Liver (tissue), 9 donors: ENCODE data around the gene HOXA4. TPM values are rescaled to one million over a fixed set of nuclear protein-coding genes. Genes with fewer than 3 reads are reported as not detected.

Experiments
- DNase-seq: peaks from one replicate; pipeline ENCODE4 v3.0.0-alpha.2; 2017; ENCODE audit warnings: low spot score
- H3K27ac ChIP-seq, 2 donors: one replicate each; pipeline ENCODE4 v1.7.0; 2013; ENCODE audit warnings: inconsistent platforms in 2 of 2, low read length in 2 of 2, control low read depth in 1 of 2, low read depth in 1 of 2, mild to moderate bottlenecking in 1 of 2
- H3K27me3 ChIP-seq, 4 donors: one replicate each; pipeline versions ENCODE4 v1.6.1 to v1.7.0; 2013; ENCODE audit warnings: low read length in 3 of 4, inconsistent platforms in 1 of 4, mild to moderate bottlenecking in 1 of 4, moderate library complexity in 1 of 4; ENCODE audit not compliant: control insufficient read depth in 4 of 4, insufficient read depth in 4 of 4
- H3K36me3 ChIP-seq, 4 donors: one replicate each; pipeline versions ENCODE4 v1.6.1 to v1.7.0; 2013; ENCODE audit warnings: low read length in 3 of 4, mild to moderate bottlenecking in 3 of 4, low read depth in 1 of 4, moderate library complexity in 1 of 4; ENCODE audit not compliant: control insufficient read depth in 4 of 4, insufficient read depth in 3 of 4
- H3K4me1 ChIP-seq, 4 donors: one replicate each; pipeline versions ENCODE4 v1.6.1 to v1.7.0; 2013; ENCODE audit warnings: low read length in 3 of 4, mild to moderate bottlenecking in 3 of 4, moderate library complexity in 1 of 4; ENCODE audit not compliant: control insufficient read depth in 4 of 4, insufficient read depth in 4 of 4
- H3K4me3 ChIP-seq, 3 donors: one replicate each; pipeline versions ENCODE4 v1.6.1 to v1.7.0; 2013; ENCODE audit warnings: low read length in 3 of 3, control low read depth in 1 of 3, low read depth in 1 of 3, mild to moderate bottlenecking in 1 of 3
- H3K9ac ChIP-seq, 2 donors: one replicate each; pipeline ENCODE4 v1.7.0; 2013; ENCODE audit warnings: low read length in 2 of 2, mild to moderate bottlenecking in 2 of 2, moderate library complexity in 2 of 2, control low read depth in 1 of 2, low read depth in 1 of 2
- H3K9me3 ChIP-seq, 4 donors: one replicate each; pipeline versions ENCODE4 v1.6.1 to v1.7.0; 2013; ENCODE audit warnings: low read length in 3 of 4; ENCODE audit not compliant: control insufficient read depth in 4 of 4
- EGR1 ChIP-seq, 2 donors: IDR thresholded peaks; 2 replicates each; pipeline ENCODE4 v1.6.1; 2016 to 2018; ENCODE audit warnings: antibody characterized with exemption in 2 of 2, low read depth in 2 of 2
- HNF4A ChIP-seq, 2 donors: conservative IDR thresholded peaks; 2 replicates each; pipeline ENCODE4 v1.6.1; 2016; ENCODE audit warnings: antibody characterized with exemption in 2 of 2, mild to moderate bottlenecking in 2 of 2
- JUND ChIP-seq, 2 donors: IDR thresholded peaks; 2 replicates each; pipeline ENCODE4 v1.6.1; 2016; ENCODE audit warnings: antibody characterized with exemption in 2 of 2
- NR2F2 ChIP-seq: IDR thresholded peaks from 2 replicates; pipeline ENCODE4 v1.6.1; 2016; ENCODE audit warnings: antibody characterized with exemption
- RAD21 ChIP-seq, 2 donors: IDR thresholded peaks; 2 replicates each; pipeline ENCODE4 v1.6.1; 2016; ENCODE audit warnings: antibody characterized with exemption in 2 of 2, mild to moderate bottlenecking in 2 of 2
- RXRA ChIP-seq, 2 donors: IDR thresholded peaks; 2 replicates each; pipeline ENCODE4 v1.6.1; 2017 to 2018; ENCODE audit warnings: antibody characterized with exemption in 2 of 2, mild to moderate bottlenecking in 1 of 2
- SP1 ChIP-seq: IDR thresholded peaks from 2 replicates; pipeline ENCODE4 v1.6.1; 2018; ENCODE audit warnings: antibody characterized with exemption, mild to moderate bottlenecking
- TAF1 ChIP-seq: conservative IDR thresholded peaks from 2 replicates; pipeline ENCODE4 v1.6.1; 2016; ENCODE audit warnings: antibody characterized with exemption, mild to moderate bottlenecking
- WGBS: extraction: QIAGEN DNeasy Blood & Tissue Kit; methylation state at CpG from one replicate; pipeline ENCODE4 v1.1.7; 2013; 5-methylcytosine and 5-hydroxymethylcytosine counted together
- polyA plus RNA-seq, 2 donors: library from polyadenylated mRNA; stranded (reverse) in 1 of 2; unstranded in 1 of 2; fragments of 200-250 nt in 1 of 2; fragments of >200 nt in 1 of 2; fragmentation: Nextera tagmentation in 1 of 2; extraction: Ambion mirVana in 1 of 2; gene quantifications; one replicate each; pipeline versions ENCODE4 v1.2.1 to v1.2.3, GENCODE V29; 2013 to 2015
- total RNA-seq, 2 donors: library from RNA; depleted of rRNA; stranded (reverse); fragments of >200 nt; gene quantifications; one replicate each; pipeline ENCODE4 v1.2.3, GENCODE V29; 2014
- TF ChIP-seq, protein P1 (sequence below): IDR thresholded peaks from 2 replicates; pipeline ENCODE4 v1.6.1; 2016; ENCODE audit warnings: antibody characterized with exemption
- TF ChIP-seq, protein P2 (sequence below): fragments of 150-350 bp; IDR thresholded peaks from 2 replicates; pipeline ENCODE4 v1.5.1; 2017; ENCODE audit warnings: improper control_type of control experiment, low read depth, low read length; ENCODE audit not compliant: missing input control
- donor health status: healthy.
- donor health status: healthy.
- donor health status: healthy.
- donor health status: healthy.
- donor health status: healthy.

The HOXA4 gene
- total and polyA plus RNA-seq, 4 donors: 0.17 to 1.1 (median 0.30) TPM

GRCh38 chr7:27098578-27099451, 31.7 kb downstream of the HOXA4 start:
- DNase-seq: no peak
- no peaks in the 10 kb centered on the region for H3K9me3 ChIP-seq
- H3K4me3 ChIP-seq: peak overlapping the region in 1 of 3 donors; percentile 25
- H3K27me3 ChIP-seq: peaks cover 8 to 24% (median 18%) of the 10 kb centered on the region in 4 donors
- H3K4me1 ChIP-seq: peaks cover 0 to 7% (median under 1%) of the 10 kb centered on the region in 4 donors
- no peak overlapping the region for H3K9ac ChIP-seq
- no peaks in the 10 kb centered on the region for H3K36me3 ChIP-seq
- no peak for TF ChIP-seq RXRA (IDR thresholded peaks at IDR 0.05)
- no peak for TF ChIP-seq HNF4A (conservative IDR thresholded peaks at IDR 0.05)
- peak; percentile 21 for TF ChIP-seq NR2F2
- TF ChIP-seq TAF1: no peak
- no peak for TF ChIP-seq RAD21 (IDR thresholded peaks at IDR 0.05)
- WGBS: 14% methylated on average over 38 of the region's 38 CpGs
- H3K27ac ChIP-seq: peak overlapping the region; percentile 45 to 87

DNA sequence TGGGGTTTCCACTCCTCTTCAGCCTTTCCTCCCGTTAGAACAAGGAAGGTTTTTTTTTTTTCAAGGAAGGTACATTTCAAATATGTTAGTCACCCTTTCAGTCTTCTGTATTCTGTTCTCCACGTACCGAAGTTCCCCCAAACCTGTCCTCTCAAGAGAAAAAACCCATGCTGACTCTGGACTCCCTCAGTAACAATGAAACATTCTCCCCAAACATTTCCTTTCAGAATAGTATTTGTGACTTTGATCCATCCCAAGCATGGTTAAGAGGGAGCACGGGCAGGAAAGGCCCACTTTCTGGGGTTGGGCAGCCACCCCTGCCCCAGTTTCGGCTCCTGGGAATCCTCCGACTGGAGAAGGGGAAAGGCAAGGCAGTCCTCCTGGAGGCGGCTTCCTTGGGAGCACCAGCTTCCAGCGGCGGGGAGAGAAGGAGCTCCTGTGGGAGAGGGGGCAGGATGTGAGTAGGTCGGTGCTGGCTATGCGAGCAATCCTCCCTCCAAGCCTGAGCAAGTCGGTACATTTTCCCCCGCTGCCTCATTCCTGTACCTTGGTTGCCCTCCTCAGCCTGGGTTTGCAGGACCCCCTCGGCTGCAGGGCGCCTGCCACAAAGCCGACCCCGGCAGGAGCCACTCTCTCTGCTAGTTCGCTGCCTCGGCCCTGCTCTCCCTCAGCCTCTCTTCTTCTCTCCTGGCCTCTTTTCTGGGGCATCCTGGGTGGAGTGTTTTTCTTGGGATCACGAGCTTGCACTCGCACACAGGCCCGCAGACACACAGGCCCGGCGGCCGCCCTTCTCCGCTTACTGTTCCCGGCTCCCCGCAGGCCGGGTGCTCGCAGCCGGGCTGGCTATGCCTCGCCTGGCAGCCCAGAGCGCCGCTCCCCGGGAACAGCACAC, 32.6 kb downstream of the HOXA4 start:
- Histone ChIP-seq H3K9me3 (no peaks in the 10 kb centered on the region), H3K9ac (peak overlapping the region; percentile 5 to 28), H3K36me3 (no peaks in the 10 kb centered on the region), H3K4me3 (peak overlapping the region in 2 of 3 donors; percentile 11 to 25), H3K27me3 (peaks cover 5 to 20% (median 17%) of the 10 kb centered on the region in 4 donors), H3K4me1 (peaks cover 0 to 7% (median under 1%) of the 10 kb centered on the region in 4 donors), H3K27ac (peak overlapping the region; percentile 45 to 87)
- DNase-seq: no peak
- TF ChIP-seq RAD21 (IDR thresholded peaks at IDR 0.05): no peak
- TF ChIP-seq, protein P1, sequence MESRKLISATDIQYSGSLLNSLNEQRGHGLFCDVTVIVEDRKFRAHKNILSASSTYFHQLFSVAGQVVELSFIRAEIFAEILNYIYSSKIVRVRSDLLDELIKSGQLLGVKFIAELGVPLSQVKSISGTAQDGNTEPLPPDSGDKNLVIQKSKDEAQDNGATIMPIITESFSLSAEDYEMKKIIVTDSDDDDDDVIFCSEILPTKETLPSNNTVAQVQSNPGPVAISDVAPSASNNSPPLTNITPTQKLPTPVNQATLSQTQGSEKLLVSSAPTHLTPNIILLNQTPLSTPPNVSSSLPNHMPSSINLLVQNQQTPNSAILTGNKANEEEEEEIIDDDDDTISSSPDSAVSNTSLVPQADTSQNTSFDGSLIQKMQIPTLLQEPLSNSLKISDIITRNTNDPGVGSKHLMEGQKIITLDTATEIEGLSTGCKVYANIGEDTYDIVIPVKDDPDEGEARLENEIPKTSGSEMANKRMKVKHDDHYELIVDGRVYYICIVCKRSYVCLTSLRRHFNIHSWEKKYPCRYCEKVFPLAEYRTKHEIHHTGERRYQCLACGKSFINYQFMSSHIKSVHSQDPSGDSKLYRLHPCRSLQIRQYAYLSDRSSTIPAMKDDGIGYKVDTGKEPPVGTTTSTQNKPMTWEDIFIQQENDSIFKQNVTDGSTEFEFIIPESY: no peak
- no peak for TF ChIP-seq EGR1 (IDR thresholded peaks at IDR 0.05; ENCODE audit: low read depth in 2 of 2)
- no peak for TF ChIP-seq SP1
- no peak for TF ChIP-seq JUND (IDR thresholded peaks at IDR 0.05)
- TF ChIP-seq, protein P2, sequence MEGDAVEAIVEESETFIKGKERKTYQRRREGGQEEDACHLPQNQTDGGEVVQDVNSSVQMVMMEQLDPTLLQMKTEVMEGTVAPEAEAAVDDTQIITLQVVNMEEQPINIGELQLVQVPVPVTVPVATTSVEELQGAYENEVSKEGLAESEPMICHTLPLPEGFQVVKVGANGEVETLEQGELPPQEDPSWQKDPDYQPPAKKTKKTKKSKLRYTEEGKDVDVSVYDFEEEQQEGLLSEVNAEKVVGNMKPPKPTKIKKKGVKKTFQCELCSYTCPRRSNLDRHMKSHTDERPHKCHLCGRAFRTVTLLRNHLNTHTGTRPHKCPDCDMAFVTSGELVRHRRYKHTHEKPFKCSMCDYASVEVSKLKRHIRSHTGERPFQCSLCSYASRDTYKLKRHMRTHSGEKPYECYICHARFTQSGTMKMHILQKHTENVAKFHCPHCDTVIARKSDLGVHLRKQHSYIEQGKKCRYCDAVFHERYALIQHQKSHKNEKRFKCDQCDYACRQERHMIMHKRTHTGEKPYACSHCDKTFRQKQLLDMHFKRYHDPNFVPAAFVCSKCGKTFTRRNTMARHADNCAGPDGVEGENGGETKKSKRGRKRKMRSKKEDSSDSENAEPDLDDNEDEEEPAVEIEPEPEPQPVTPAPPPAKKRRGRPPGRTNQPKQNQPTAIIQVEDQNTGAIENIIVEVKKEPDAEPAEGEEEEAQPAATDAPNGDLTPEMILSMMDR: no peak
- TF ChIP-seq HNF4A (conservative IDR thresholded peaks at IDR 0.05): no peak
- 11% methylated on average over 35 of the region's 35 CpGs for WGBS
